HFFc6 (cell line): ENCODE measurements around the gene IRAK1BP1. TPM values are rescaled to one million over a fixed set of nuclear protein-coding genes. Genes with fewer than 3 reads are reported as not detected.

Experiments used
- DNase-seq: peaks from one replicate; pipeline ENCODE4 v3.0.0-alpha.2; 2018
- H3K27ac Mint-ChIP-seq: 2 replicates; pipeline ENCODE4 v1.8.0; 2020; ENCODE audit warnings: mild to moderate bottlenecking, mixed read lengths
- H3K27me3 Mint-ChIP-seq: 2 replicates; pipeline ENCODE4 v1.8.0; 2021; ENCODE audit warnings: mild to moderate bottlenecking, moderate library complexity, mixed read lengths; ENCODE audit not compliant: insufficient read depth
- H3K36me3 Mint-ChIP-seq: 2 replicates; pipeline ENCODE4 v1.8.0; 2021; ENCODE audit warnings: low read depth, mixed read lengths
- H3K4me1 Mint-ChIP-seq: 2 replicates; pipeline ENCODE4 v1.8.0; 2020; ENCODE audit warnings: low read depth, mixed read lengths
- H3K4me3 Mint-ChIP-seq: 2 replicates; pipeline ENCODE4 v1.8.0; 2020; ENCODE audit warnings: mild to moderate bottlenecking, moderate library complexity, mixed read lengths
- H3K9me3 Mint-ChIP-seq: 2 replicates; pipeline ENCODE4 v1.8.0; 2020; ENCODE audit warnings: mild to moderate bottlenecking, mixed read lengths
- CTCF ChIP-seq: fragments of 200-600 bp; sonication (generic); IDR thresholded peaks from 2 replicates; pipeline ENCODE4 v1.5.0; 2021; ENCODE audit warnings: antibody characterized with exemption, mild to moderate bottlenecking
- total RNA-seq, 6 experiments: library from RNA; stranded (reverse); fragmentation: NEBNext Ultra II Directional; extraction: Animal tissue kit (Norgen Biotek cat#: 25700); gene quantifications; 2 replicates in 1 of 6; 3 replicates in 5 of 6; pipeline ENCODE4 v1.2.3, GENCODE V29; 2021

The IRAK1BP1 gene
- total RNA-seq, 6 experiments from 2014 or later = 1.8 to 2.6 (median 2.3) TPM

DNA sequence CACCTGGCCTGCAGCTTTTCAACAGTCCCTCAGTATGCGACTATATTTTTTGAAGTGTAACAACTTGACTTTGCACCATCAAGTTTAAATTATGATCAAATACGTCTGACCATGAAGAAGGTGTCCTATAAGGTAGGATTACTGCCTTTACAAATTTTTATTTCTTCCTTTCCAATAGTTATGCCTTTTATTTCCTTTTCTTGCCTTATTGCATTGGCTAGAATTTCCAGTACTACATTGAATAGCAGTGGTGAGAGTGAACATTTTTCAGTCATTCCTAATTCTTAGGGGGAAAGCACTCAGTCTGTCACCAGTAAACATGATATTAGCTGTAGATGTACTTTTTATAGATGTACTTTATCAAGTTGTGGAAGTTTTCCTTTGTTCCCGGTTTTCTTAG is 81.4 kb downstream of the IRAK1BP1 start:
- TF ChIP-seq CTCF = no peak
- H3K36me3 Mint-ChIP-seq = peaks cover 79% of the 10 kb centered on the region
- H3K4me3 Mint-ChIP-seq = no peak overlapping the region
- H3K27ac Mint-ChIP-seq = no peak overlapping the region
- DNase-seq = no peak
- H3K27me3 Mint-ChIP-seq = peaks cover 5% of the 10 kb centered on the region; the same call in 1 of the 2 replicates
- peaks cover 14% of the 10 kb centered on the region for H3K4me1 Mint-ChIP-seq
- H3K9me3 Mint-ChIP-seq = peaks cover 23% of the 10 kb centered on the region

- H3K4me1 Mint-ChIP-seq = peaks cover 10% of the 10 kb centered on the region
- no peak overlapping the region for H3K4me3 Mint-ChIP-seq
- no peak for DNase-seq
- TF ChIP-seq CTCF = no peak
- H3K27ac Mint-ChIP-seq = no peak overlapping the region
- H3K36me3 Mint-ChIP-seq = peaks cover 78% of the 10 kb centered on the region
- H3K27me3 Mint-ChIP-seq = peaks cover 6% of the 10 kb centered on the region; the same call in 1 of the 2 replicates
- H3K9me3 Mint-ChIP-seq = peaks cover 23% of the 10 kb centered on the region
Observed at GRCh38 chr6:78952362-78952761, 85.0 kb downstream of the IRAK1BP1 start.

Other genes starting within 250 kb of the IRAK1BP1 start
- gene PHIP, start 210.7 kb downstream of the IRAK1BP1 start, total RNA-seq = 10 to 100 TPM; 15.7 to 18.7 (median 17.6) TPM